ENCODE results near the gene IMMP2L. TPM values are rescaled to one million over a fixed set of nuclear protein-coding genes. Genes with fewer than 3 reads are reported as not detected.
"Not testable (repeated sequence)": the region's sequence is repeated elsewhere in the genome, so short reads cannot be mapped to it uniquely, and the experiment has no call there.

Gene IMMP2L
- total and polyA plus RNA-seq, 2 experiments from 2014 or later, result 10.1 to 10.4 TPM

DNA sequence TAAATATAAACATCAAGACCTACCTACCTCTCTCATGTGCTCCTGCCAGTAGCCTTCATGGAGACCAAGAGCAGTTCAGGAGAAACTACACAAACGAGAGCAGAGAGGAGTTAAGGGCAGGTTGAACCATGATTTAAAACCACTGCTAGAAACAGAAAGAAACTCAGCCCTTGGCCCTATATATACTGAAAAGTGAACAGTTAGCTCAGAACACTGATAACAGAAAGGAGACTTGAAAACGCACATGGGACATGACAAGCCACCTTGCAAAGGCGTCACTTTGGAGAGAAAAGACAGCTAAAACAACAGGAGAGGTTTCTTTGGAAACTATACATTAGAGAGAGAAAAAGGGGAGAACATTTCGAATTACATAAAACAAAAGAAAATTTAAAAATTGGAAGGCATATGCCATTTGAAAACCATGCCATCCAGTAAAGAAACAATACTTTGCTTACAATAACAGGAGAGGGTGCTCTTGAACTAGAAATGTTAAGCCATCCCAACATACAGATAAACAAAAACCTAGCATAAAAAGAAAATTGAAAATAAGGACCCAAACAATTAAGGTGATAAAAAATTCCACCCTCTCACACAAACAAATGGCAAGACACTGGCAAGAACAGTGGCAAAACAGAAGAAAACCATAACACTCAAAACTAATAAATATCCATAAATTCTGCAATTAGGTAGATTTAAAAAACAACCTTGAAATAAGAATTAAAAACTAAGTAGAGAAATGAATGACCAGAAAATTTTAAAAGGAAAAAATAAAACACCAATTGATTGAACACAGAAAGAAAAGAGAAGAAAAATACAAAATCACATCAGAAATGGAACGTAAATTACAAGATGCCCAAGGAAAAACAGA is 232.7 kb downstream of the IMMP2L start:
- DNase-seq, result peak; percentile 44
- no peaks in the 10 kb centered on the region for H3K4me1 ChIP-seq (ENCODE audit: insufficient read depth)
- H3K9ac ChIP-seq, result no peak overlapping the region
- 87 to 89% methylated on average over 5 of the region's 5 CpGs for WGBS, 2 experiments (ENCODE audit: low coverage in 1 of 2, low lambda C conversion rate in 2 of 2, missing lambda C conversion rate in 2 of 2)
- no peak overlapping the region for H3K27ac ChIP-seq
- no peak overlapping the region; the same call in 1 of the 2 replicates for H2AFZ ChIP-seq
- H3K9me2 ChIP-seq (ENCODE audit: insufficient read depth), result no peaks in the 10 kb centered on the region
- in situ Hi-C loops (cut with MboI), result loop anchor here (25.0 kb wide), 1 partner anchor 408 kb away; no protein-coding TSS in a partner anchor
- H4K20me1 ChIP-seq (ENCODE audit: insufficient read depth), result no peaks in the 10 kb centered on the region
- H3F3A ChIP-seq (ENCODE audit: insufficient read depth), result no peaks in the 10 kb centered on the region
- H3K9me3 ChIP-seq (ENCODE audit: low read depth), result no peaks in the 10 kb centered on the region
- H3K4me3 ChIP-seq, result no peak overlapping the region
- H3K79me2 ChIP-seq (ENCODE audit: insufficient read depth), result no peaks in the 10 kb centered on the region
- H3K27me3 ChIP-seq (replicated peaks; ENCODE audit: insufficient read depth), result no peaks in the 10 kb centered on the region
- no peak overlapping the region for H3K4me2 ChIP-seq (ENCODE audit: unreplicated experiment)
- no peaks in the 10 kb centered on the region for H3K36me3 ChIP-seq (ENCODE audit: low read depth)
- TF ChIP-seq EZH2phosphoT487 (IDR thresholded peaks at IDR 0.05; ENCODE audit: insufficient read depth, low read depth) (no peak), EZH2 (IDR thresholded peaks at IDR 0.05; ENCODE audit: insufficient read depth, poor library complexity, severe bottlenecking) (no peak)

DNA sequence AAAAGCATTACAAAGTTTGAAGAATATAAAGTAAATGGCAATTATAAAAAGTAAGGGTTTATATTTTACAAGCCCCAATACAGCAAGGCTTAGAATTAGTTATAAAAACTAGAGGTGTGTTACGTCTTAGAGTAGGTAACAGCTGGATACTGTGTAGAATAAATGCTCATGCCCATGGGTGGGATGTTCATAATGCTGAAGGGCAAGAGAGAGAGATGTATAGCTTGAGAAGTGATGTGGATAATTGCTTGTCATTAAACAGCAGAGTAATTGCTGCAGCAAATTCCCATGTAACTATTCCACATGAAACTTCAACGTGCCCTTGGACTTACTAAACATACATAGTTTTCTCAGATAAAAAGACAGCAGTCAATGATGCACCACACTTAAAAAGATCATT is 233.8 kb downstream of the IMMP2L start:
- Histone ChIP-seq H3K27me3 (replicated peaks; ENCODE audit: insufficient read depth) (no peaks in the 10 kb centered on the region), H3K4me2 (ENCODE audit: unreplicated experiment) (no peak overlapping the region), H3K27ac (no peak overlapping the region), H4K20me1 (ENCODE audit: insufficient read depth) (no peaks in the 10 kb centered on the region), H3K4me1 (ENCODE audit: insufficient read depth) (no peaks in the 10 kb centered on the region), H3K4me3 (no peak overlapping the region), H3F3A (ENCODE audit: insufficient read depth) (no peaks in the 10 kb centered on the region), H3K36me3 (ENCODE audit: low read depth) (no peaks in the 10 kb centered on the region), H3K9me2 (ENCODE audit: insufficient read depth) (no peaks in the 10 kb centered on the region), H3K79me2 (ENCODE audit: insufficient read depth) (no peaks in the 10 kb centered on the region), H3K9ac (no peak overlapping the region), H2AFZ (no peak overlapping the region), H3K9me3 (ENCODE audit: low read depth) (no peaks in the 10 kb centered on the region)
- in situ Hi-C loops (cut with MboI), result loop anchor here (25.0 kb wide), 1 partner anchor 409 kb away; no protein-coding TSS in a partner anchor
- DNase-seq, result no peak
- 67 to 70% methylated on average over 2 of the region's 2 CpGs for WGBS, 2 experiments (ENCODE audit: low coverage in 1 of 2, low lambda C conversion rate in 2 of 2, missing lambda C conversion rate in 2 of 2)
- TF ChIP-seq EZH2phosphoT487 (IDR thresholded peaks at IDR 0.05; ENCODE audit: insufficient read depth, low read depth) (no peak), EZH2 (IDR thresholded peaks at IDR 0.05; ENCODE audit: insufficient read depth, poor library complexity, severe bottlenecking) (no peak)

DNA sequence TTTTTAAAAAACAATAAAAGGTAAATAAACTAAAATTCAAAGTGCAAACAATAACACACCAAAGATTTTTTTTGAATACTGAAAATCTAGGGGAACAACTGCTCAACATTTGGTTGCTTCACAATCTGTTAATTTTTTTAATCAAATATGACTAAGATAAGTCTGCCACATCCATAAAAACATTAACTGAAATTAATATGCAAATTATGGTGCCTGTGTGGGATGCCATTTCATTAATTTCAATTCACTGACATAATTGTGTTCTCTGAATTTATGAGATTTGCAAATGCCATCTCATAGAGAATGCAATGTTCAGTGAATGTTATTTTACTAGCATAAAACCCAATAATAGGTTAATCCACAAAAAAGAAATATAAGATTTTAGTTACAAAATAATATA is 237.5 kb downstream of the IMMP2L start:
- H3K4me3 ChIP-seq, result no peak overlapping the region
- no peaks in the 10 kb centered on the region for H3K79me2 ChIP-seq (ENCODE audit: insufficient read depth)
- DNase-seq, result no peak
- no peak overlapping the region for H3K9ac ChIP-seq
- H3K36me3 ChIP-seq (ENCODE audit: low read depth), result no peaks in the 10 kb centered on the region
- no peaks in the 10 kb centered on the region for H3K4me1 ChIP-seq (ENCODE audit: insufficient read depth)
- H3K27me3 ChIP-seq (replicated peaks; ENCODE audit: insufficient read depth), result no peaks in the 10 kb centered on the region
- no peaks in the 10 kb centered on the region for H3F3A ChIP-seq (ENCODE audit: insufficient read depth)
- no peaks in the 10 kb centered on the region for H3K9me2 ChIP-seq (ENCODE audit: insufficient read depth)
- no peak overlapping the region for H3K4me2 ChIP-seq (ENCODE audit: unreplicated experiment)
- H2AFZ ChIP-seq, result no peak overlapping the region
- no peak for TF ChIP-seq EZH2 (IDR thresholded peaks at IDR 0.05; ENCODE audit: insufficient read depth, poor library complexity, severe bottlenecking)
- TF ChIP-seq EZH2phosphoT487 (IDR thresholded peaks at IDR 0.05; ENCODE audit: insufficient read depth, low read depth), result no peak
- H4K20me1 ChIP-seq (ENCODE audit: insufficient read depth), result no peaks in the 10 kb centered on the region
- in situ Hi-C loops (cut with MboI), result loop anchor here (25.0 kb wide), 1 partner anchor 413 kb away; no protein-coding TSS in a partner anchor
- H3K9me3 ChIP-seq (ENCODE audit: low read depth), result no peaks in the 10 kb centered on the region
- H3K27ac ChIP-seq, result no peak overlapping the region

DNA sequence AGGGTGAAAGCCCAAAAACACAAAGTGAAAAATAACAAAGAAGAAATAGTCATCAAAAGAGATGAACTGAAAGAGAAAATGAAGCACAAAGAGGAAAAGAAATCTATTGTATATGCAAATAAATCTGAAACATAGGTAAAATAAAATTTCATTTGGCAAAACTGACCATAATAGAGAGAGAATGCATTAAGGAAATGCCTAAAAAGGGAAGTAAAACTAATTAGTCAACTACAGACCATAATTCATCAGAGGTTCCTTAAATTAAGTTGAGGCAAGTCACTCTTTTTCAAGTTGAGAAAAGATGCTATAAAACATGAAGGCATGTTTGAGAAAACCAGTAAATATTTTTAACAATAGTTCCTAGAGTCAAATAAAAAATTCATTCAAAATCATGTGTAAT is 238.1 kb downstream of the IMMP2L start:
- Histone ChIP-seq H3K36me3 (ENCODE audit: low read depth) (no peaks in the 10 kb centered on the region), H2AFZ (no peak overlapping the region), H3K9me3 (ENCODE audit: low read depth) (no peaks in the 10 kb centered on the region), H3K9ac (no peak overlapping the region), H3K27ac (no peak overlapping the region), H3K9me2 (ENCODE audit: insufficient read depth) (no peaks in the 10 kb centered on the region), H3F3A (ENCODE audit: insufficient read depth) (no peaks in the 10 kb centered on the region), H3K79me2 (ENCODE audit: insufficient read depth) (no peaks in the 10 kb centered on the region), H3K4me1 (ENCODE audit: insufficient read depth) (no peaks in the 10 kb centered on the region), H3K4me2 (ENCODE audit: unreplicated experiment) (no peak overlapping the region), H3K27me3 (replicated peaks; ENCODE audit: insufficient read depth) (no peaks in the 10 kb centered on the region), H4K20me1 (ENCODE audit: insufficient read depth) (no peaks in the 10 kb centered on the region), H3K4me3 (no peak overlapping the region)
- TF ChIP-seq EZH2 (IDR thresholded peaks at IDR 0.05; ENCODE audit: insufficient read depth, poor library complexity, severe bottlenecking) (no peak), EZH2phosphoT487 (IDR thresholded peaks at IDR 0.05; ENCODE audit: insufficient read depth, low read depth) (no peak)
- DNase-seq, result no peak
- in situ Hi-C loops (cut with MboI), result no loop called here

DNA sequence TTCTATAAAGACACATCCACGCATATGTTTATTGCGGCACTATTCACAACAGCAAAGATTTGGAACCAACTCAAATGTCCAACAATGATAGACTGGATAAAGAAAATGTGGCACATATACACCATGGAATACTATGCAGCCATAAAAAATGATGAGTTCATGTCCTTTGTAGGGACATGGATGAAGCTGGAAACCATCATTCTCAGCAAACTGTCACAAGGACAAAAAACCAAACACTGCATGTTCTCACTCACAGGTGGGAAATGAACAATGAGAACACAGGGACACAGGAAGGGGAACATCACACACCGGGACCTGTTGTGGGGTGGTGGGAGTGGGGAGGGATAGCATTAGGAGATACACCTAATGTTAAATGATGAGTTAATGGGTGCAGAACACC is 238.6 kb downstream of the IMMP2L start:
- H4K20me1 ChIP-seq (ENCODE audit: insufficient read depth); H3K9ac ChIP-seq; in situ Hi-C loops (cut with MboI); DNase-seq; H3K27ac ChIP-seq; H3K4me2 ChIP-seq (ENCODE audit: unreplicated experiment); H3F3A ChIP-seq (ENCODE audit: insufficient read depth); H3K4me3 ChIP-seq; H3K27me3 ChIP-seq (replicated peaks; ENCODE audit: insufficient read depth); H3K36me3 ChIP-seq (ENCODE audit: low read depth); H3K79me2 ChIP-seq (ENCODE audit: insufficient read depth); H3K4me1 ChIP-seq (ENCODE audit: insufficient read depth); H2AFZ ChIP-seq; H3K9me2 ChIP-seq (ENCODE audit: insufficient read depth); H3K9me3 ChIP-seq (ENCODE audit: low read depth): not testable (repeated sequence)
- 92 to 98% methylated on average over 3 of the region's 3 CpGs for WGBS, 2 experiments (ENCODE audit: low coverage in 1 of 2, low lambda C conversion rate in 2 of 2, missing lambda C conversion rate in 2 of 2)

Data from GM23248 (cell line).